Esophagus mucosa (tissue), 1 donor: Measurements from ENCODE around the gene RRP8. TPM values are rescaled to one million over a fixed set of nuclear protein-coding genes. Genes with fewer than 3 reads are reported as not detected.

Experiments
- ATAC-seq: fragments of 200-7000 bp; cut with Tn5 transposase; one replicate; pipeline ENCODE4 v1.9.1; 2020
- total RNA-seq: library from RNA; stranded (reverse); gene quantifications from one replicate; pipeline ENCODE4 v1.2.4, GENCODE V29; 2023
- donor health status: DM: yes; HTN: yes; CAD: no.

The RRP8 gene
- total RNA-seq, 1 donor from 2014 or later, result 13.2 TPM

- ATAC-seq, result no peak
These were observed 36.1 kb downstream of the RRP8 start for GRCh38 chr11:6567371-6567745.

GRCh38 chr11:6566704-6567370 is 36.6 kb downstream of the RRP8 start:
- ATAC-seq, result no peak

- ATAC-seq, result no peak
These were observed 37.3 kb downstream of the RRP8 start for GRCh38 chr11:6565988-6566703.

GRCh38 chr11:6565325-6565724 is 38.1 kb downstream of the RRP8 start:
- no peak for ATAC-seq

- ATAC-seq, result no peak
These were observed 39.7 kb downstream of the RRP8 start for GRCh38 chr11:6563667-6564066.

- ATAC-seq, result no peak
These were observed 40.2 kb downstream of the RRP8 start for GRCh38 chr11:6563121-6563619.

- no peak for ATAC-seq
These were observed 42.1 kb downstream of the RRP8 start for GRCh38 chr11:6561288-6561687.

- ATAC-seq, result no peak
These were observed 44.0 kb downstream of the RRP8 start for GRCh38 chr11:6559369-6559768.

GRCh38 chr11:6557761-6558674 is 45.4 kb downstream of the RRP8 start:
- ATAC-seq, result no peak

GRCh38 chr11:6557063-6557462 is 46.4 kb downstream of the RRP8 start:
- no peak for ATAC-seq

- no peak for ATAC-seq
These were observed 47.1 kb downstream of the RRP8 start for GRCh38 chr11:6556139-6556949.

- ATAC-seq, result no peak
These were observed 48.3 kb downstream of the RRP8 start for GRCh38 chr11:6554828-6555706.

GRCh38 chr11:6553634-6554033 is 49.8 kb downstream of the RRP8 start:
- no peak for ATAC-seq

GRCh38 chr11:6548641-6549040 is 54.8 kb downstream of the RRP8 start:
- ATAC-seq, result no peak

GRCh38 chr11:6548121-6548520 is 55.3 kb downstream of the RRP8 start:
- ATAC-seq, result no peak

GRCh38 chr11:6547177-6547576 is 56.2 kb downstream of the RRP8 start:
- no peak for ATAC-seq

GRCh38 chr11:6546735-6547134 is 56.7 kb downstream of the RRP8 start:
- no peak for ATAC-seq

- no peak for ATAC-seq
These were observed 57.4 kb downstream of the RRP8 start for GRCh38 chr11:6545917-6546605.
